ENCODE measurements around the gene OR2A7.
"Not testable (repeated sequence)": the region's sequence is repeated elsewhere in the genome, so short reads cannot be mapped to it uniquely, and the experiment has no call there.

The OR2A7 gene, protein sequence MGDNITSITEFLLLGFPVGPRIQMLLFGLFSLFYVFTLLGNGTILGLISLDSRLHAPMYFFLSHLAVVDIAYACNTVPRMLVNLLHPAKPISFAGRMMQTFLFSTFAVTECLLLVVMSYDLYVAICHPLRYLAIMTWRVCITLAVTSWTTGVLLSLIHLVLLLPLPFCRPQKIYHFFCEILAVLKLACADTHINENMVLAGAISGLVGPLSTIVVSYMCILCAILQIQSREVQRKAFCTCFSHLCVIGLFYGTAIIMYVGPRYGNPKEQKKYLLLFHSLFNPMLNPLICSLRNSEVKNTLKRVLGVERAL

GRCh38 chr7:144264692-144265091 is at the start of gene OR2A7:
Gene OR2A7, minus strand, starts transcription at chr7:144264792. Its CDS starts 5,164 bp downstream, at chr7:144259628.
- H3K27ac ChIP-seq (ENCODE audit: low read length); H3K9ac ChIP-seq (ENCODE audit: low read length); H3K4me3 ChIP-seq (ENCODE audit: low read length); H3K36me3 ChIP-seq (ENCODE audit: control insufficient read depth, low read depth, low read length); H3K9me3 ChIP-seq (ENCODE audit: control insufficient read depth, low read depth, low read length); H3K4me1 ChIP-seq (ENCODE audit: control insufficient read depth, low read depth, low read length); H3K27me3 ChIP-seq (ENCODE audit: control insufficient read depth, insufficient read depth, low read length): not testable (repeated sequence)

DNA sequence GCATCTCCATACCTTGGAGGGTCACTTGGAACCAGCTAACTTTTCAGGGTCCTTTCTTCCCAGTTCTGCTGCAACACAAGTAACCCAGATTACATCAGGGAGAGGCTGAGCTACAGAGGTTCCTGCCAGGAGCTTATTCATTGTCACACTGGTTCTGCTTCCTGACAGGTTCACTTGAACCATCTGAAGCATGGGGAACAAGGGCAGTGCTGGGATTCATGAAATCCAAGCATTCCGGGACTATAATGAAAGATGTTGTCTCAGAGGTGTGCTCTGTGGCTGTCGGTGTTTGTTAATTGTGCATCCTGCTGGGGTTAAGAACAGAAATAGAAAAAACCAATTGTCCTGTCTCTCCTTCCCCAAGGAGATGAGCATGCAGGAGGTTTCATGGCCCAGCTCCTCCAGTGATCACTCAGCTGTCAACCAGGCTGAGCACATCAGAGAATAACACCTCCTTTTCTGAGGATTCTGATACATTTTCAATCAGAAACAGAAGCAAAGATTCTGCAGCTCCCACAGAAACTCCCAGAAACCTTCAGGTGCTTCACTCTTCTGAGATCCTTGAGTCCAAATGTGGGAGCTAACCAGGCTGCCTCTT is 47.4 kb upstream of the OR2A7 start, which contains the start of gene OR2A1:
TSS of gene OR2A1 (plus strand) at position 548 of the 598 bp plus-strand sequence. CDS start 5,706 bp downstream, outside the sequence.
- not testable (repeated sequence) for H3K4me3 ChIP-seq (ENCODE audit: low read length); H3K9ac ChIP-seq (ENCODE audit: low read length)

GRCh38 chr7:144311218-144311617 is 46.6 kb upstream of the OR2A7 start:
- H3K27ac ChIP-seq (ENCODE audit: low read length); H3K36me3 ChIP-seq (ENCODE audit: control insufficient read depth, low read depth, low read length); H3K27me3 ChIP-seq (ENCODE audit: control insufficient read depth, insufficient read depth, low read length); H3K4me1 ChIP-seq (ENCODE audit: control insufficient read depth, low read depth, low read length); H3K9me3 ChIP-seq (ENCODE audit: control insufficient read depth, low read depth, low read length); H3K9ac ChIP-seq (ENCODE audit: low read length); H3K4me3 ChIP-seq (ENCODE audit: low read length): not testable (repeated sequence)

More for the DNA sequence above, 47.4 kb upstream of the OR2A7 start, which contains the start of gene OR2A1:
- H3K4me1 ChIP-seq (ENCODE audit: control insufficient read depth, low read depth, low read length); H3K36me3 ChIP-seq (ENCODE audit: control insufficient read depth, low read depth, low read length); H3K27me3 ChIP-seq (ENCODE audit: control insufficient read depth, insufficient read depth, low read length); H3K9me3 ChIP-seq (ENCODE audit: control insufficient read depth, low read depth, low read length); H3K27ac ChIP-seq (ENCODE audit: low read length): not testable (repeated sequence)

DNA sequence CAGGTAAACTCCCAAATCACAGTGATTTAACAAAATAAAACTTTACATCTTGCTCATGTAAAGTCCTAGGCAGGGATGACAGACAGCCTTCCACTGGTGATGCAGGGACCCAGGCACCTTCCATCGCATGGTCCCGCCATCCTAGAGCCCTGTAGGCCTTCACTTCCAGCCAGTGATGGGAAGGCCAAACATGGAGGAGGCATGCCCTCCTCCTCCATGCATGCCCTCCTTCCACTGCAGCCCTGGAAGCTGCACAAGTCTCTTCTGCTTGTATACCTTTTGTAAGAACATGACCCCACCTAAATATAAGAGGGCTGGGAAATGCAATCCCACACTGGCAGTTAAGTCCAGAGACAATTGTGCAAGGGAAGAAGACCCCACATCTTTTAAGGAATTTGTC is 45.1 kb upstream of the OR2A7 start:
- H3K27ac ChIP-seq (ENCODE audit: low read length); H3K9me3 ChIP-seq (ENCODE audit: control insufficient read depth, low read depth, low read length); H3K36me3 ChIP-seq (ENCODE audit: control insufficient read depth, low read depth, low read length): not testable (repeated sequence)

DNA sequence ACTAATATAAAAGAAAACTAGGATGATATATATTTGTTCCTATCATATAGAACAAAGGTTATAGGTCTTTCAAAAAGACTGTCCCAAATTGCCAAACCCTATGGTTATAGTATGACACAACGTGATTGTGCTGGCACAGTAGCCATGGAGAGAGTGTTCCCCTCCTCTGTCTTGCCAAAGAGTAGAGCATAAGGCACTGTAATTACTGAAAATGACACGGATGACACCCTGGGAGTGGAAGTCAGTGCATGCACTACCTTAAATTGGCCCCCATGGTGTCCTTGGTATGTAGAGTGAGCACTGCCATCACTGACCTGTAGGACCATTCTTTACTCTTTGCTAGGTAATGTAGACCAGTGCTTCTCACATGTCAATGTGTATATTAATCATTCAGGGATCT is 40.6 kb upstream of the OR2A7 start:
- not testable (repeated sequence) for H3K27me3 ChIP-seq (ENCODE audit: control insufficient read depth, insufficient read depth, low read length); H3K4me1 ChIP-seq (ENCODE audit: control insufficient read depth, low read depth, low read length); H3K9ac ChIP-seq (ENCODE audit: low read length)

More for the DNA sequence above, 45.1 kb upstream of the OR2A7 start:
- not testable (repeated sequence) for H3K9ac ChIP-seq (ENCODE audit: low read length); H3K27me3 ChIP-seq (ENCODE audit: control insufficient read depth, insufficient read depth, low read length); H3K4me3 ChIP-seq (ENCODE audit: low read length); H3K4me1 ChIP-seq (ENCODE audit: control insufficient read depth, low read depth, low read length)

GRCh38 chr7:144303607-144304006 is 39.0 kb upstream of the OR2A7 start:
- H3K9me3 ChIP-seq (ENCODE audit: control insufficient read depth, low read depth, low read length); H3K36me3 ChIP-seq (ENCODE audit: control insufficient read depth, low read depth, low read length); H3K27me3 ChIP-seq (ENCODE audit: control insufficient read depth, insufficient read depth, low read length); H3K9ac ChIP-seq (ENCODE audit: low read length); H3K27ac ChIP-seq (ENCODE audit: low read length); H3K4me3 ChIP-seq (ENCODE audit: low read length); H3K4me1 ChIP-seq (ENCODE audit: control insufficient read depth, low read depth, low read length): not testable (repeated sequence)

More for the DNA sequence above, 40.6 kb upstream of the OR2A7 start:
- H3K36me3 ChIP-seq (ENCODE audit: control insufficient read depth, low read depth, low read length); H3K27ac ChIP-seq (ENCODE audit: low read length); H3K9me3 ChIP-seq (ENCODE audit: control insufficient read depth, low read depth, low read length); H3K4me3 ChIP-seq (ENCODE audit: low read length): not testable (repeated sequence)

DNA sequence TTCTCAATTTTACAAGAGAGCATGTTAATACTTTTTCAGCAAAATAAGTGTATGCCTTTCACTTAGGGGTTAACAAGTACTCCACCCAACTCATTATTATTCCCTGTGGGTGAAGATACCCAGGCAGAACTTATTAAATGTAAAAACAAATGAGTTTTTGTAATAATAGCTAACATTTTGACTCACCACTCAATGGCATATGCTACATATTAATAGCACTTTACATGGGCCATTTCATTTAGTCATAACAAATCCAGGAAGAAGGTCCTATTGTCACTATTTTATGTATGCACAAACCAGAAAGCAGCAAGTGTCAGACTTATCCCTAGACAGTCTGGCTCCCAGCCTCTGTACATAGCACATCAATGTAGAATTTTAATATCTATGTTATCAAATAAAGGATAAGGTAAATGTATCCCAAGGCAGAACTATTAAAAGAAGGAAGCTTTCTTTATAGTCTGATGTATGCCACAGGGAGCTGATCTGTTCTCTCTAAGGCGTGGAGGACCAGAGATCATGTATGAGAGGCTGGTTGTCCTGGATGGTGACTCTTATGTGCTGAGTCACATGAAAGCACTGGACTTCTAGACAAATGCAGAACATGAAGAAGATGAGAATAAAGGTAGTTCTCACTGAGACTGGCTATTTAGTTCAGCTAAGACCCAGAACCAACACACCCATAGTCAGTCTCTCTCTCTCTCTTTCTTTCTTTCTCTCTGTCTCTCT is 38.1 kb upstream of the OR2A7 start:
- not testable (repeated sequence) for H3K4me3 ChIP-seq (ENCODE audit: low read length); H3K27me3 ChIP-seq (ENCODE audit: control insufficient read depth, insufficient read depth, low read length)

DNA sequence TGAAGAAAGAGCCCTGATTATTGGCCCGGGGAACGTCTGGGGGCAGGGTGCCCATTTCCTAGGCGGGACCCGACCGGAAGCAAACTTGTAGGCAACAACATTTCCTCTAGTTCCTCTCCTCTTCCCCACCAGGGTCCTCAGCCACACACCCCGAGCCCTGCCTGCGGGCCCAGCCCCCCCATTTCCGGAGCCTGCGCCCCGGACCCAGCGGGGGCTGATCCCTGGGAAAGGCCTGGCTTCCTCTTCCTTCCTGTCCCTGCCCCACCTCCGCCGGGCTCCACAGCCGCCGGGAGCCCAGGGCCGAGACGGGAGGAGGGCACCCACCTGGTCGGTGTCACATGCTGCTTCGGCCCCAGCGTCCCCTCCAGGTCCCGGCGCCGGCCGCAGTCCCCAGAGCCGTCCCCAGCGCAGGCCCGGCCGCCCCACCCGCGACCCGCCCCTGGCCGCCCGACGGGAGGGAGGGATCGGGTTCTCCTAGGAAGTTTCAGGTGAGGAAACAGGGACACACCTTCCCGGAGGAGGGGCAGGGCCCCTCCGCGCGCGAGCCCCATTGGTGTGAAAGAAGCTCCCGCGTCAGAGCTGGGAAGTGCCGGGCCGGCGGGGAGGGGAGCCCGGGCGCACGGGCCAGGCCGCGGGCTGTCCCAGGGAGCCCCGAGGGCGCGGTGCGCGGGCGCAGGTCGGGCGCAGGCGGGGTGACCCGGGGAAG is 29.4 kb upstream of the OR2A7 start:
- not testable (repeated sequence) for H3K9me3 ChIP-seq (ENCODE audit: control insufficient read depth, low read depth, low read length); H3K4me1 ChIP-seq (ENCODE audit: control insufficient read depth, low read depth, low read length); H3K27me3 ChIP-seq (ENCODE audit: control insufficient read depth, insufficient read depth, low read length); H3K36me3 ChIP-seq (ENCODE audit: control insufficient read depth, low read depth, low read length); H3K4me3 ChIP-seq (ENCODE audit: low read length); H3K27ac ChIP-seq (ENCODE audit: low read length); H3K9ac ChIP-seq (ENCODE audit: low read length)

More for the DNA sequence above, 38.1 kb upstream of the OR2A7 start:
- not testable (repeated sequence) for H3K9ac ChIP-seq (ENCODE audit: low read length); H3K4me1 ChIP-seq (ENCODE audit: control insufficient read depth, low read depth, low read length); H3K9me3 ChIP-seq (ENCODE audit: control insufficient read depth, low read depth, low read length); H3K27ac ChIP-seq (ENCODE audit: low read length); H3K36me3 ChIP-seq (ENCODE audit: control insufficient read depth, low read depth, low read length)

DNA sequence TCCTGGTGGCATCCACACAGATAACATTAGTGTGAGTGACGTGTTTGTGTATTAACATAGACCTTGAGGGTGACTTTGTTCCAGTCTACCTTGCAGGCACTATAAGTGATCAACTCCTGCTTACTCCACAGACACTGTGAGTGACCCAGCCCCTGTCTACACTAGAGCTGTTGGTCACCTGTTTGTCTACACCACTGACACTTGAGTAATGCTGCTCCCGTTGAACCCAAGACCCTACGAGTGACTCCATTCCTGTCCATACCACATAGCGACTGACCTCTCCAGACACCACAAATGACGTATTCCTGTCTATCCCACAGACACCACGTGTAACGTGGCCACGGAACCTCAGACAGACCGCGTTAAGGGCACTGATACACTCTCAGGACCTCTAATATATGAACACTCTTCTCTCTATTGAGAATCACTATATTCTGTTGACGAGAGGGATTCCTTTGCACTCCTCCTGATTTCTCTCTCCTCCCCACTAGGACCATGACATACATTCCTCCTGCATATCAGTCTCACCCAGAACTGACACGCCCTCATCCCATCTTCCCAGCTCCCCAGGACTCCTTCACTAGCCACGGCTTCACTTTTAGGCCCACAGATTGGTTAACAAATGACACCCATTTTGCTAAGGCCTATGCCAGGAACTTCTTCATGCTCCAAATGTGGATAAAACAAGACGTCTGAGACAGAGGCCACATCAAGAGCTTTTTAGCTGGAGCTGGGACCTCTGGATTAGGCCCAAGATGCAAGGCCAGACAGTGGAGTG is 28.0 kb upstream of the OR2A7 start:
- not testable (repeated sequence) for H3K27me3 ChIP-seq (ENCODE audit: control insufficient read depth, insufficient read depth, low read length); H3K4me3 ChIP-seq (ENCODE audit: low read length); H3K4me1 ChIP-seq (ENCODE audit: control insufficient read depth, low read depth, low read length)

DNA sequence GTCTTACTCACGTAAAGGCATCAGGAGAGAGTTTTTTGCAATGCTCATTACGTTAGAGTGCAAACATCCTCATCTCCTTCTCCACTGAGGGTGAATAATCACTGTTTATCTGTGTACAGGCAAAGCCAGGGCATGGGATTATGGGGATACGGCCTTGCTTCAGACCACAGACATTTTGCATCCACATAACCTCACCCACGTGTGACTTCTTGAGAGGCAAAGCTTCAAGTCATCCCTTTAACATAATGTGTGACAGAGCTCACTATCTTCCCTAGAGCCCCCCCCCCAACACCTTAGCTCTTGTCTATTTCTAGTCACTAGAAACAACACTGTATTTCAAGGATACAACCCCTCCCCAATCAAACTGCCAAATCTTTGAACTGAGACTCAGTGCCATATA is 27.0 kb upstream of the OR2A7 start:
- H3K4me1 ChIP-seq (ENCODE audit: control insufficient read depth, low read depth, low read length); H3K4me3 ChIP-seq (ENCODE audit: low read length); H3K9me3 ChIP-seq (ENCODE audit: control insufficient read depth, low read depth, low read length): not testable (repeated sequence)

More for the DNA sequence above, 28.0 kb upstream of the OR2A7 start:
- H3K9me3 ChIP-seq (ENCODE audit: control insufficient read depth, low read depth, low read length); H3K9ac ChIP-seq (ENCODE audit: low read length); H3K27ac ChIP-seq (ENCODE audit: low read length); H3K36me3 ChIP-seq (ENCODE audit: control insufficient read depth, low read depth, low read length): not testable (repeated sequence)

More for the DNA sequence above, 27.0 kb upstream of the OR2A7 start:
- H3K9ac ChIP-seq (ENCODE audit: low read length); H3K36me3 ChIP-seq (ENCODE audit: control insufficient read depth, low read depth, low read length); H3K27ac ChIP-seq (ENCODE audit: low read length); H3K27me3 ChIP-seq (ENCODE audit: control insufficient read depth, insufficient read depth, low read length): not testable (repeated sequence)

Measured in iPS-18a (cell line).